IPS-15b (cell line): ENCODE results near the gene CCDC181.
"Not testable (repeated sequence)": the region's sequence is repeated elsewhere in the genome, so short reads cannot be mapped to it uniquely, and the experiment has no call there.

Experiments used
- H3K27me3 ChIP-seq: one replicate; pipeline ENCODE4 v1.6.1; 2013; ENCODE audit warnings: low read length; ENCODE audit not compliant: control insufficient read depth, insufficient read depth
- H3K36me3 ChIP-seq: one replicate; pipeline ENCODE4 v1.6.1; 2013; ENCODE audit warnings: low read length; ENCODE audit not compliant: control insufficient read depth, insufficient read depth
- H3K4me1 ChIP-seq: one replicate; pipeline ENCODE4 v1.6.1; 2013; ENCODE audit warnings: mild to moderate bottlenecking, low read length; ENCODE audit not compliant: control insufficient read depth, insufficient read depth
- H3K4me3 ChIP-seq: one replicate; pipeline ENCODE4 v1.5.1; 2013; ENCODE audit warnings: low read depth, low read length
- H3K9ac ChIP-seq: one replicate; pipeline ENCODE4 v1.6.1; 2013; ENCODE audit warnings: low read depth, mild to moderate bottlenecking, low read length
- H3K9me3 ChIP-seq: one replicate; pipeline ENCODE4 v1.6.1; 2013; ENCODE audit warnings: mild to moderate bottlenecking, low read length; ENCODE audit not compliant: control insufficient read depth, insufficient read depth

CCDC181 gene

DNA sequence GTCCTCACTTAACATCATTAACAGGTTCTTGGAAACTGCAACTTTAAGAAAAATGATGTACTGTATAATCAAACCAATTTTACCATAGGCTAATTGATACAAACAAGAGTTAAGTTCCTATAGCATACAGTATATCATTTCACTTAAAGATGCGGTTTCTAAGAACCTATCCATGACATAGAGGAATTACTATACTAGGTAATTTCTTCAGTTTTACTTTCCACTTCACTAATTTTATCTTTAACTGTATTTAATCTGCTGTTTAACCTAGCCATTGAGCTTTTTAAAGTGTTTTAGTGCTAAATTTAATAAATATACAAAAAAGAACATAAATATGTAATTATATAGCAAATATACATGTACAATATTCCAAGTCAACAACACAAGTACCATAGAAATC lies 30.2 kb upstream of the CCDC181 start:
- Histone ChIP-seq H3K4me3 (no peak overlapping the region), H3K27me3 (no peaks in the 10 kb centered on the region), H3K4me1 (no peaks in the 10 kb centered on the region), H3K36me3 (no peaks in the 10 kb centered on the region), H3K9me3 (no peaks in the 10 kb centered on the region), H3K9ac (no peak overlapping the region)

DNA sequence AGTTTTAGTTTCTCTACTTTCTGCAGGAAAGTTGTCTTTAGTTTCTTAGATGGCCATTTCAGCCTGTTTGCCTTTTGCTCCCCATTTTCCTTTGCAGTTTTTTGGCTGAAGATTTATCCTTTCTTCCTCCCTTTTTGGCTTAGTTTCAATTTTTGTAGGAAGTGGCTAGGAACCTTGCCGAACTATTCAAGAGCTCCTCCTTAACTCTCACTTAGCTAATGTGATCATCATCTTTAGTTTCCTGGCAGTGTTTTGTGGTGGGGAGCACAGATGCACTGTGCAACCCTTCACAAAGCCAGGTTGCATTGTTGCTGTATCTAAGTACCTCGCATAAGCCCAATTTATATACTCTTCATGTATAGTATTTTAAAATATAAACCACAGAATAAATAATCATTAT lies 28.8 kb upstream of the CCDC181 start:
- no peak overlapping the region for H3K9ac ChIP-seq
- no peaks in the 10 kb centered on the region for H3K36me3 ChIP-seq
- no peaks in the 10 kb centered on the region for H3K9me3 ChIP-seq
- no peaks in the 10 kb centered on the region for H3K4me1 ChIP-seq
- no peaks in the 10 kb centered on the region for H3K27me3 ChIP-seq
- no peak overlapping the region for H3K4me3 ChIP-seq

DNA sequence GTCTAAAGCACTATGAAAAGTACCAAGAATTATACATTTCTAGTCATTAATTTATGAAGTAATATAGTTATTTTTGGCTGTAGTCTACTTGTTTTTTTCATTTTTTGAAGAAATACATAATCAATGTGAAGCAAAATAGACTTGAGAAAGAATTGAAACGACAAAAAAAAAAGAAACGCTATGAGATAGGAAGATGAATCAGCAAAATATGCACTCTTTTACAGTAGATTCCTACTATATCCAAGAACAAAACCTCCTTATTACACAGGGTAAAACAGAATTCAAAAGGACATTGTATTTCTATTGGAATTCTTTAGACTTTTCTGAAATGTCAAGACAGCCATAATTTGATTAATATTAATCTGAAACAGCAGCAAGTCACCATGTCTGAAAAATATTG lies 25.6 kb upstream of the CCDC181 start:
- no peaks in the 10 kb centered on the region for H3K36me3 ChIP-seq
- no peaks in the 10 kb centered on the region for H3K27me3 ChIP-seq
- no peak overlapping the region for H3K9ac ChIP-seq
- no peak overlapping the region for H3K4me3 ChIP-seq
- H3K4me1 ChIP-seq, result no peaks in the 10 kb centered on the region
- H3K9me3 ChIP-seq, result no peaks in the 10 kb centered on the region

DNA sequence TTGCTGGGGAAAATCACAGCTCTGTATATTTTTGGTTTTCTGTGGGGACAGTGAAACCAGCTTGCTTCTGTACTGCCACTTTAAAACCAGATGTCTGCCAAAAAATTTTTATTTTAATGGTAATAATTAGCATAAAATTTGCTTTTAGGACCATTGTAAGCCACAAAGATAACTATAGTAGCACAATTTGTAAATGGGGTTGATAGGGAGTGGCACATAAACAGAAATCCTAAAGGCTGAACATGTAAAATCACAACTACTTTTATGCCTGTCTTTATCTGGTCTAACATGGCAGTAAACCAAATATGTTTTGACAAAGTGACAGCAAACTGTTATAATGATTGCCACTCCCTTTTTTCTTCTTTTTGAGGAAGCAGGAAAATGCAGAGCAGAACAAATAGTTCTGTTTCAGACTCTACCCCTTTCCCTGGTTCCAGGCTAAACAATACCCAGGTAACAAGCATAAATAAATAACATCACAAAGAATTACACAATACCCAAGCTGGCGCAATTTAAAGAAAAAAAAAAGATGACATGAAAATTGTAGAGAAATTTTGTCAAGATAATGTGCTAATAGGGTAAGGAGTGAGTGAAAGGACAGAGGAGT lies 24.0 kb upstream of the CCDC181 start:
- Histone ChIP-seq H3K9me3 (no peaks in the 10 kb centered on the region), H3K4me1 (no peaks in the 10 kb centered on the region)

DNA sequence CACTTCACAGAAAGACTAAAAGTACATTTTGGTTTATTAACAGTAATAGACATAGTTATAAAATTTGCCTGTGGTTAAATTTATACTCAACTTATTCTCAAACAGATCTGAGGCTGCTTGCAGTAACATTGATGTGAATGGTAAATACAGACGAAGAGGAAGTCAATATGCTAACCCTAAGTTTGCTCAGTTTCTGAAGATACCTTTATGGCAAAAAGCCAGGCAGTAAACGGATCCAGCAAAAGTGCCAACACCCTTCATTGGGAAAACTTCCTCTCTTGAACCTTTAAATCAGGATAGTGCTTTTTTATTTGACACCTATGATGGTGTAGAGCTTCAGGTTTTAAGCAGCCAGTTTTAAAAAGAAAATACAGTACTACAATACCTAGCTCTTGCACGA lies 16.6 kb upstream of the CCDC181 start:
- Histone ChIP-seq H3K4me1 (no peaks in the 10 kb centered on the region), H3K9ac (no peak overlapping the region), H3K9me3 (no peaks in the 10 kb centered on the region), H3K4me3 (no peak overlapping the region), H3K27me3 (no peaks in the 10 kb centered on the region), H3K36me3 (no peaks in the 10 kb centered on the region)

More for the DNA sequence above, 24.0 kb upstream of the CCDC181 start:
- Histone ChIP-seq H3K27me3 (no peaks in the 10 kb centered on the region), H3K4me3 (no peak overlapping the region), H3K9ac (no peak overlapping the region), H3K36me3 (no peaks in the 10 kb centered on the region)

DNA sequence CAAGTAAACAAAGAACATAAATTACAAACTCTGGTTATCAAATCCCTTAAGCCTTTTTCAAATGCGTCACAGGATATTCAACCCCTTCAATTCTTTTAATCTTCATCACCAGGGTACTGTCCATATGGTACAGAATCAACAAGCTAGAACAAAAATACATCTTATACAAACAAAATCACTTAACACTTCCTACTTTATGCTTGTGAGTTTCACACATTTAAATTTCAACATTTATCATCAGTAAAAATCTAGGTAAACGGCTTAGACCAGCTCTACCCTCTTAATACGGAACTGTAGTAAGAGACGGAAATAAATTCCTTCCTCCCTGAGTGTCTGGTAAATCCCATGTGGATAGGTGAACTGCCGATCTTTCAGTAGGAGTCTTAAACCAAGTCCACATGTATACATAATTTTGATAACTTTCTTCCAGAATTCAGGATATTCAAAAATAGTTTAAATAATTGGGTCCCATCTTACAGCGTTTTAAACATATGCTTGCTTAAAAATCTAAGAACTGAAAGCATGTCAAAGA lies 1.0 kb downstream of the CCDC181 start:
- Histone ChIP-seq H3K9me3 (no peaks in the 10 kb centered on the region), H3K27me3 (peaks cover 4% of the 10 kb centered on the region), H3K4me1 (no peaks in the 10 kb centered on the region), H3K4me3 (no peak overlapping the region), H3K36me3 (no peaks in the 10 kb centered on the region), H3K9ac (no peak overlapping the region)

DNA sequence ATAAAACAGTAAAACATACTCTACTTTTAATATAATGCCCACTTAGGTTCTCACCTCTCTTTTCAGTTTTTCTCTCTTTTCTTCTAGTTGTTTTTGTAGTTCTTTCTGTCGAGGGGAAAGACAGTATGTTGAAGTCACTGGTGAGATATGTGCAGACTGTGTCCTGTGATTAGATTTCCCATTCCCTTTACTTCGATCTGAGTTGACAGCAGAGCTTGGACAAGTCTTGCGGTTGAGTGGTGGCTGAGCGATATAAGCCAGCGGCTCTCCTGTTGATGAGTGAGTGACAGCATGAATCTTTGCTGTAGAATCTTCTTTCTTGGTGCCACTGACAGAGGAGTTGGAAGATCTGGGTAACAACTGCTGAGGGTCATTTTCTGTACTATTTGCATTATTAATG lies 6.0 kb downstream of the CCDC181 start:
- Histone ChIP-seq H3K27me3 (no peaks in the 10 kb centered on the region), H3K4me3 (no peak overlapping the region), H3K9me3 (no peaks in the 10 kb centered on the region), H3K36me3 (no peaks in the 10 kb centered on the region), H3K9ac (no peak overlapping the region), H3K4me1 (no peaks in the 10 kb centered on the region)

DNA sequence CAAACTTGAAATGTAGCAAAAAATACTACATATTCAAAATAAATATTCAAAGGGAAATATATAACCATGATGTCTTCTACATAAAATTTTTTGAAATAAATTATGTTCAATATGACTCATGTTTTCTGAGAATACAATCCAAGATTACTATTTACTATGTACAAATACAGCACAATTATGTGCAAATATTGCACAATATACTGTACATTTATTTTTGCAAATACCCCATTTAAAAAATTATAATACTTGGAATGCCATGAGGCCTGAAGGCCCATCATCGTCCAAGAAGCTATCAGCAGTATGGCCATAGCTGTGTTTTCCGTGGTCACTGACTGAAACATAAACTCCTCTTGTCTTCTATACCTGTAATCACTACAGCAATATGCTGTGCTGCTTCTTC lies 12.3 kb downstream of the CCDC181 start:
- Histone ChIP-seq H3K9me3 (no peaks in the 10 kb centered on the region), H3K27me3 (no peaks in the 10 kb centered on the region), H3K9ac (no peak overlapping the region), H3K4me3 (no peak overlapping the region), H3K36me3 (no peaks in the 10 kb centered on the region), H3K4me1 (no peaks in the 10 kb centered on the region)

DNA sequence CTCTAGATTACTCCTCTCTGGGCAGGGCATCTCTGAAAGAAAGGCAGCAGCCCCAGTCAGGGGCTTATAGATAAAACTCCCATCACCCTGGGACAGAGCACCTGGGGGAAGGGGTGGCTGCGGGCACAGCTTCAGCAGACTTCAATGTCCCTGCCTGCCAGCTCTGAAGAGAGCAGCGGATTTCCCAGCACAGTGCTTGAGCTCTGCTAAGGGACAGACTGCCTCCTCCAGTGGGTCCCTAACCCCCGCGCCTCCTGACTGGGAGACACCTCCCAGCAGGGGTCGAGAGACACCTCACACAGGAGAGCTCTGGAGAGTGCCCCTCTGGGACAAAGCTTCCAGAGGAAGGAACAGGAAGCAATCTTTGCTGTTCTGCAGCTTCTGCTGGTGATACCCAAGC lies 18.9 kb downstream of the CCDC181 start:
- not testable (repeated sequence) for H3K27me3 ChIP-seq, H3K4me1 ChIP-seq, H3K9me3 ChIP-seq, H3K36me3 ChIP-seq, H3K9ac ChIP-seq, H3K4me3 ChIP-seq

DNA sequence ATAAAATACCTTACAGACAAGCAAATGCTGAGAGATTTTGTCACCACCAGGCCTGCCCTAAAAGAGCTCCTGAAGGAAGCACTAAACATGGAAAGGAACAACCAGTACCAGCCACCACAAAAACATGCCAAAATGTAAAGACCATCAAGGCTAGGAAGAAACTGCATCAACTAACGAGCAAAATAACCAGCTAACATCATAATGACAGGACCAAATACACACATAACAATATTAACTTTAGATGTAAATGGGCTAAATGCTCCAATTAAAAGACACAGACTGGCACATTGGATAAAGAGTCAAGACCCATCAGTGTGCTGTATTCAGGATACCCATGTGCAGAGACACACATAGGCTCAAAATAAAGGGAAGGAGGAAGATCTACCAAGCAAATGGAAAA lies 24.7 kb downstream of the CCDC181 start:
- H3K4me1 ChIP-seq, H3K9me3 ChIP-seq: not testable (repeated sequence)

DNA sequence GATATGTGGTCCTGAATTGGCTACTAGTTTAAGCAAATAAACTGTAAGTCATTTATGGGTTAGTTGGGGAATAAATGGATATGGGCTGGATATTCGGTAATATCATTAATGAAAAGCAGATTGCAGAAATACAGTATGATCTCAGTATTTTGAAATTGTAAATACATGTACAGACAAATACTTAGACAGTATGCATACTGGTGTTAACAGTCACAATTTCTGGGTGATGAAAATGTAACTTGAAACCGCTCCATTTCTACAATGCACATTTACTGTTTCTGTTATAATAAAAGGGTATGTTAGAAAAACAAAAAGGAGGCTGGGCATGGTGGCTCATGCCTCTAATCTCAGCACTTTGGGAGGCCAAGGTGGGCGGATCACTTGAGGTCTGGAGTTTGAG lies 31.3 kb downstream of the CCDC181 start:
- Histone ChIP-seq H3K4me1 (no peaks in the 10 kb centered on the region), H3K4me3 (no peak overlapping the region), H3K9me3 (no peaks in the 10 kb centered on the region), H3K27me3 (no peaks in the 10 kb centered on the region), H3K36me3 (no peaks in the 10 kb centered on the region), H3K9ac (no peak overlapping the region)

More for the DNA sequence above, 24.7 kb downstream of the CCDC181 start:
- not testable (repeated sequence) for H3K4me3 ChIP-seq, H3K27me3 ChIP-seq, H3K36me3 ChIP-seq, H3K9ac ChIP-seq

DNA sequence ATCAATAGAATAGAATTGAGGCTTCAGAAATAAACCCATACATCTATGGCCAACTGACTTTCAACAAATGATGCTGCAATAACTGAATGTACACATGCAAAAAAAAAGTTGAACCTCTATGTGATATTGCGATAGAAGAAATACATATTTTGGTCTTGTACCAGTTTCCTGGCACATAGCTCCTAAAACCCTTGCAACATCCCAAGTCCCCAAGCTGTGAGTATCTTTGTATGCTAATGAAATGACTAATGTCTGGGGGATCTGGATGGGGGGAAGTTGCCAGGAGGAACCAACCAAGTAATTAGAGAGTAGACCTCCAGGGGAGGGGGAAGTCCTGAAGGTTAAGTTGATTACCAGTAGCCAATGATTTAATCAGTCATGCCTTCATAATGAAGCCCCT lies 34.9 kb downstream of the CCDC181 start:
- Histone ChIP-seq H3K9me3 (no peaks in the 10 kb centered on the region), H3K36me3 (no peaks in the 10 kb centered on the region), H3K4me1 (no peaks in the 10 kb centered on the region), H3K27me3 (no peaks in the 10 kb centered on the region), H3K9ac (no peak overlapping the region), H3K4me3 (no peak overlapping the region)
